Astrocyte of the cerebellum (primary cell): ENCODE data around the gene OR2T6.
"Not testable (repeated sequence)": the region's sequence is repeated elsewhere in the genome, so short reads cannot be mapped to it uniquely, and the experiment has no call there.

Source experiments
- DNase-seq: peaks from one replicate; pipeline ENCODE4 v3.0.0-alpha.2; 2011; ENCODE audit warnings: low read depth
- H3K4me3 ChIP-seq: 2 replicates; pipeline ENCODE4 v1.5.1; 2011; ENCODE audit warnings: mild to moderate bottlenecking, low read depth, low read length, moderate library complexity
- in situ Hi-C: cut with HindIII; loops from 2 replicates; pipeline ENCODE4 v1.10.0; 2017; ENCODE audit warnings: low sequenced_read_pairs
- TF ChIP-seq, protein P1 (sequence below): IDR thresholded peaks from 2 replicates; pipeline ENCODE4 v1.5.1; 2012; ENCODE audit warnings: low read length, low read depth, moderate library complexity, mild to moderate bottlenecking; ENCODE audit errors: missing control alignments

The OR2T6 gene

DNA sequence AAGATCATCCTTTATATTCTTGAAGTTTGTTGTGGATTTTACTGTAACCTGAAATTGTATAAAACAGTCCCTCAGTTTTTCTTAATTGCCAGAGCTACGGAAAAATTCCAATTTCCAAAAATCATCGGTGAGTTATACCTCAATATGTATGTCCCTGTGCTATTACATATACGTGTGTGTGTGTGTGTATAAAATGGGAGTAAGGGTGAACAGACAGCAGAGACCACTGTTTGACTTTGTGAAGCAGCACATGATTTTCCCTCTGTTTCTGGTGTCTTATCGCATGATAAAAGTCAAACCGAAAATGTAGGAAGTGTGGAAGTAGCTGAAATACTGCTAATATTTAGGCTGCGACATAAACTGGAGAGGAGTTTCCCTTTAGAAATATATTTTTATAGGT is 28.5 kb downstream of the OR2T6 start:
- TF ChIP-seq, protein P1, sequence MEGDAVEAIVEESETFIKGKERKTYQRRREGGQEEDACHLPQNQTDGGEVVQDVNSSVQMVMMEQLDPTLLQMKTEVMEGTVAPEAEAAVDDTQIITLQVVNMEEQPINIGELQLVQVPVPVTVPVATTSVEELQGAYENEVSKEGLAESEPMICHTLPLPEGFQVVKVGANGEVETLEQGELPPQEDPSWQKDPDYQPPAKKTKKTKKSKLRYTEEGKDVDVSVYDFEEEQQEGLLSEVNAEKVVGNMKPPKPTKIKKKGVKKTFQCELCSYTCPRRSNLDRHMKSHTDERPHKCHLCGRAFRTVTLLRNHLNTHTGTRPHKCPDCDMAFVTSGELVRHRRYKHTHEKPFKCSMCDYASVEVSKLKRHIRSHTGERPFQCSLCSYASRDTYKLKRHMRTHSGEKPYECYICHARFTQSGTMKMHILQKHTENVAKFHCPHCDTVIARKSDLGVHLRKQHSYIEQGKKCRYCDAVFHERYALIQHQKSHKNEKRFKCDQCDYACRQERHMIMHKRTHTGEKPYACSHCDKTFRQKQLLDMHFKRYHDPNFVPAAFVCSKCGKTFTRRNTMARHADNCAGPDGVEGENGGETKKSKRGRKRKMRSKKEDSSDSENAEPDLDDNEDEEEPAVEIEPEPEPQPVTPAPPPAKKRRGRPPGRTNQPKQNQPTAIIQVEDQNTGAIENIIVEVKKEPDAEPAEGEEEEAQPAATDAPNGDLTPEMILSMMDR, result no peak
- DNase-seq, result peak; percentile 5
- no peak overlapping the region for H3K4me3 ChIP-seq
- in situ Hi-C loops, result no loop called here

DNA sequence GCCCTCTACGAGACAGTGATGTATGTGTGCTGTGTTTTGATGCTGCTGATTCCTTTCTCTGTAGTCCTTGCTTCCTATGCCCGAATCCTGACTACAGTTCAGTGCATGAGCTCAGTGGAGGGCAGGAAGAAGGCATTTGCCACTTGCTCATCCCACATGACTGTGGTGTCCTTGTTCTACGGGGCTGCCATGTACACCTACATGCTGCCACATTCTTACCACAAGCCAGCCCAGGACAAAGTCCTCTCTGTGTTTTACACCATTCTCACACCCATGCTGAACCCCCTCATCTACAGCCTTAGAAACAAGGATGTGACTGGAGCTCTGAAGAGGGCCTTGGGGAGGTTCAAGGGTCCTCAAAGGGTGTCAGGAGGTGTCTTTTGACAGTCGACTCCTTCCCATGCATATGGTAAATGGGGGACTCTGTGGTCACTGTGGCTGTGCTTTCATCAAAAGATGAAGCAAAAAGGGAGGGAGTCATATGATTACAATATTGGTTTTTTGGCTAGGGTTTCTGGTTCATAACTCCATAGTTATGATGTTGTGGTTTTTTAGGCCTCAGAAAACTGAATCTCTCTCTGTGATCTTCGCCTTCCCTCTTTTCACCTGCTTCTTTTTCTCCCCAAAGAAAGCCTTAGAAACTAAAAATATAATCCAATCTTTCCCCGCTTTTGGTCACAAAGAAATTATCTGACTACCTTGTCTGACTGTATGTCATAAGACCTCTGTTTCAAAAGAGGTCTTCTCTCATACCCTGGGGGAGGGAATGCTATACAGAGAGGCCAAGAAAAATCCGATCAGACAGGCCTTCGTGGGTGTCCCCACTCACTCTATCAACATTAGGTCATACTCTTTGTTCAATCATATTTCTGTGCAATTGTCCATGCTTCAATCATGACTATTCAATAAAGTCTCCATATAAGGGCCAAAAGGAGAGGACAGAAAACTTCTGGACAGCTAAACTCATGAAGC is 31.5 kb downstream of the OR2T6 start:
- TF ChIP-seq, protein P1, result no peak
- in situ Hi-C loops, result no loop called here
- DNase-seq, result no peak
- no peak overlapping the region for H3K4me3 ChIP-seq

DNA sequence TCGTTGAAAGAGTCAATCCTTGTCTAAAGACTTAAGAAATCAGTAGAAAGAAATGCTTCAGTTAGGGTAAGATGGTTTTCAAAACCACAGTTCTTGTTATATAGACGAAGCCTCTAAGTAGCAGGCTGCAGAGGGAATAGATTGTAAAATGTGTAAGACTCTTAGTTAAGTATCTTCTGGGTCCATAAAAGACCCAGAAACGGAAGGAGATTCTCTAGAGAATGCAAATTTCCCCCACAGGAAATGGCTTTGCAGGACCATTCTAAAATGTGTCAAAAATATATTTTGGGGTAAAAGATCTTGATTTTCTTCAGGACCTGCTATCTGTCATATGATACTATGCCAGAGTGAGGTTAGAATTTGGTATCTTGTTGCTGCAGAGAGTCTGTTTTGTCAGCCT is 40.7 kb downstream of the OR2T6 start:
- no peak for DNase-seq
- in situ Hi-C loops, result no loop called here
- H3K4me3 ChIP-seq, result no peak overlapping the region
- TF ChIP-seq, protein P1, result no peak

DNA sequence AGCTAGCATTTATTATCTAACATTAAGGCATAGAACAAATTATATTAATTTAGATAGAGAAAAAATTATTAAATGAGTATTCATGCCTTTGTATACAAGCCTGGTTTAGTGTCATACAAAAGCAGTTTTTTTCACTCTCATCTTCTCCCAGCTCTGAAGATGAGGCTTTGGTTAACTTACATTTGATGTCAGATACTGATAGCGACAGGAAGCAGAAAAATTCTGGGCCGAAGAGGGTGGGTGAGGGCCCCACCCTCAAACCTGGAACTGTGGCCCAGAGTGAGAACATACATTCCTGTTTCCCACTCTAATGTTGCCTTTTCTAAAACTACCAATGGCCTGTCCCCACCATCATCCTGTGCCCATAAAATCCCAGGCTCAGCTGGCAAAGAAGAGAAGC is 42.3 kb downstream of the OR2T6 start:
- H3K4me3 ChIP-seq, result no peak overlapping the region
- TF ChIP-seq, protein P1, result no peak
- no peak for DNase-seq
- in situ Hi-C loops, result no loop called here

DNA sequence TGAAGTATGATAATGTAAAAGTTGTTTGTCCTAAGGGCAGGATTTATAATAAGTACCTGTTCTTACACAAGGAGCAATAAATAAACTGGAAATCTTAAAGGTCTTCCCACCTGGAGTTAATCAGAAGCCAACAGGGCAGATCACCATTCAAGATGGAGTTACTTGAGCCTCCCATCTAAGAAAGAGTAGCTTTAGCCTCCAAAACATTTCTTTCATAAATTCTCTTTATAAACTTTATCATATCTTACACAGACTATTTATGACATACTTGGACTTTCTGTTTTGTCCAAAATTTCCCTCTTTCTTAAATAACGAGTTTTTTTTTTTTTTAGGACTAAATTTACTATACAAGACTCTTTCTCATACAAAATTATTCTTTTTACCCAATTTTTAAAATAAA is 45.8 kb downstream of the OR2T6 start:
- TF ChIP-seq, protein P1, result no peak
- in situ Hi-C loops, result loop anchor here (5.0 kb wide), 1 partner anchor 89 kb away; no protein-coding TSS in a partner anchor
- no peak overlapping the region for H3K4me3 ChIP-seq
- no peak for DNase-seq

DNA sequence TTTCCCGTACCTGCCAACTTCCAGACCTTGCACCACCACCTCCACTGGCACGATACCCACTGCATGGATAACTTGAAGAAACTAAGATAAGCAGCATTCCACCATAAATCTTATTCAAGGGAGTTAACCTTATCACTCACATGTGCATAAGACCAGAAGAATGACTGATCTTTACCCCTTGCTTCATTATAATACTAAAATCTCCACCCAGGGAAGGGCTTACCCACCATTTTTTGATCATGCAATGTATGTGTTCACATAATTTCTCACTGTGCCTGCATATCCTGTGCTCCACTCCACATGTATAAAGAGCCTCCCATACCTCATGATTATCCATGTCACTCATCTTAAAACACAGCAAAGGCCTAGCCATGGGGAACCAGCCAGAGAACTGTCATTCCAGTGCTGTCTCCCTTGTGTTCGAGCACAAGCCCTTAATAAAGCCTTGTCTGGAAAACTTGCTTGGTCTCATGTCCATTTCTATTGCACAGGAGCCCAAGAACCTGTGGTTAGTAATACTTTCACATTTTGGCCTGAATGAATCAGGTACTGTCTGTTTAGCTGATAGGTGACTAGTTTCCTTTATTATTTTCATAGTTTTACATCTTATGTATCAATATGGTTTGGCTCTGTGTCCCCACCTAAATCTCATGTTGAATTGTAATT is 52.1 kb downstream of the OR2T6 start:
- DNase-seq, in situ Hi-C loops, H3K4me3 ChIP-seq: not testable (repeated sequence)

DNA sequence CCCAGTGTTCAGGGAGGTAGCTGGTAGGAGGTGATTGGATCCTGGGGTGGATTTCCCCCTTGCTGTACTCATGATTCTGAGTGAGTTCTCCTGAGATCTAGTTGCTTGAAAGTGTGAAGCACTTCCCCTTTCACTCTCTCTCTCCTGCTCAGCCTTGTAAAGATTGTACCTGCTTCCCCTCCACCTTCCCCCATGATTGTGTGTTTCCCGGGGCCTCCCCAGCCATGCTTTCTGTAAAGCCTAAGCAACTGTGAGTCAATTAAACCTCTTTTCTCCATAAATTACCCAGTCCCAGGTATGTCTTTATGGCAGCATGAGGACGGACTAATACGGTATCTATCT is 52.6 kb downstream of the OR2T6 start:
- H3K4me3 ChIP-seq, in situ Hi-C loops, DNase-seq: not testable (repeated sequence)

DNA sequence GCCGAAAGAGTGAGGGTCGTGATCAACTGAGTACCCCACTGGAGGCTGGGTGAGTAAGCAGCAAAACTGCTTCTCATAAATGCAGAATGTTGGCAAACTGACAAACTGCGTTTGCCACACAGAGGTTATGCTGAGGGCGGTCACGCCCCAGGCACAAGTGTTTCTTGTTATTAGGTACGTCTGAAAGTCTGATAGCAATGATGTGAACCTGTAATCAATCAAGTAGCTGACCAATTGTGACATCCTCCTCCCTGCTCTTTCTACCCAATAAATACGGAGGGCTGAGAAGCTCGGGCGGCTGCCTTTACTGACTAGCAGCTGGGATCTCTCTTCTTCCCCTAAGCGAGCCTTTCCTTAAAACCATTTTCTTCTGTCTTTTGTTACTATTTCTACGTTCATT is 56.1 kb downstream of the OR2T6 start:
- H3K4me3 ChIP-seq, DNase-seq, in situ Hi-C loops: not testable (repeated sequence)

DNA sequence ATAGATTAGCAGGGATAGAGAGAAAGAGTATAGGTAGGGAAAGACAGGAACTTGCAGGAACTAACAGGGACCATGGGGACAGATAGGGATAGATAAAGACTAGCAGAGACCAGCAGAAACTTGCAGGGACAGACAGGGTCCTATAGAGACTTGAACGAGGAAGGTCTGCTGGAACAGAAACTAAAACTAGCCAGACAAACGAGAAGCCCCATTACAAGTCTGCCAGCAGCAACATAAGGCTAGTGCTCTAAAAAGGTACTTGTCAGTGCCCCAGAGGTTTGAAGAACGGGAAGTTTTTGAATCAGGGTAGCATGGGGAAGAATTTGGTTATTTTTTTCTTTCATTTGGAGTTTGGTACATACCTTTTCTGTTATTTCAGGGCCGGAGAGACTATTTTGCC is 56.7 kb downstream of the OR2T6 start:
- DNase-seq, H3K4me3 ChIP-seq, in situ Hi-C loops: not testable (repeated sequence)

DNA sequence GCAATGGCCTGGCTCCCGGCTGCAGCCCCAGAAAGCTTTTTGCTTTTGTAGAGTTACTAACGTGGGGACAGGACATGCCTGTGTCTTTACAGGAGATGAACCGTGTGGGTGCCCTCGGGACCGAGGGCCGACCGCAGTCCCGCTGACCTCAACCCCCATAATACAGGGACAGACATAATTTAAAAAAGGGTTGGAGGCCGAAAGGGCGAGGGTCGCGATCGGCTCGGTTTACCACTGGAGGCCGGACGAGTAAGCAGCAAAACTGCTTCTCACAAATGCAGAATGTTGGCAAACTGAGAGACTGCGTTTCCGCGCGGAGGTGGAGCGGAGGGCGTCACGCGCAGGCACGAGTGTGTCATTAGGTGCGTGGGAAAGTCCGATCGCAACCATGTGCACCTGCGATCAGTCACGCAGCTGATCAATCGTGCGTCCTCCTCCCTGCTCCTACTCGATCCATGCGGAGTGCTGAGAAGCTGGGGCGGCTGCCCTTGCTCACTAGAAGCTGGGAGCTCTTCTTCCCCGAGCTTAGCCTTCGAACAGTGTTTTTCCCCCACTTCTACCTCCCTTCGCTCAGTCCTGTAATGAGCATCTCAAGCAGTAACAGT is 58.4 kb downstream of the OR2T6 start:
- H3K4me3 ChIP-seq, in situ Hi-C loops, DNase-seq: not testable (repeated sequence)

DNA sequence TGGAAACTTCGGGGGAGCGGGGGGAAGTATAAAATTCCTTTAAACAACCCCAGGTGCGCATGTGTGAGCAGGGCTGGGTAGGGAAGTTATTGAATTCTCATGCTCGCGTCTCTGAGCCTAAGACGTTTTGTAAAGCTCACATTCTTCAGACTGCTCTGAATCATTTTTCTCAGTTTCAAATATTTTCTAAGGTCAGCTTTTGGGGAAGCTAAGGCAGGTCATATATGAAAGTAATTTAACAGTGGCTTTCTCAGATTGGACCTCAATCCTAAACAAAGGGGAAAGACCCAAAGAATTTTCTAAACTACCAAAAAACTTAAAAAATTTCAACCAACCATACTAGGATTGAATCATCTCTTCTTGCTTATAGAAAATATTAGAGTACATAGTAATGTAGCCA is 59.4 kb downstream of the OR2T6 start:
- H3K4me3 ChIP-seq, in situ Hi-C loops, DNase-seq: not testable (repeated sequence)
